Right atrium auricular region (tissue), 2 donors: ENCODE results near the gene HCFC1. TPM values are rescaled to one million over a fixed set of nuclear protein-coding genes. Genes with fewer than 3 reads are reported as not detected.

Experiments
- DNase-seq: peaks from one replicate; pipeline ENCODE4 v3.0.0-alpha.2; 2019; ENCODE audit warnings: low spot score
- H3K27ac ChIP-seq, 2 donors: fragments of 200-600 bp; sonication (generic); 1 replicate in 1 of 2; 2 replicates in 1 of 2; pipeline ENCODE4 v1.5.1; 2016 to 2019
- H3K27me3 ChIP-seq, 2 donors: fragments of 200-600 bp; sonication (generic); one replicate each; pipeline versions ENCODE4 v1.5.1 to v1.6.0; 2017 to 2019
- H3K36me3 ChIP-seq: fragments of 200-600 bp; sonication (generic); one replicate; pipeline ENCODE4 v1.5.1; 2016
- H3K4me1 ChIP-seq, 2 donors: fragments of 200-600 bp; sonication (generic); one replicate each; pipeline versions ENCODE4 v1.5.1 to v1.6.0; 2017 to 2019
- H3K4me3 ChIP-seq, 2 donors: fragments of 200-600 bp; sonication (generic); 1 replicate in 1 of 2; 2 replicates in 1 of 2; pipeline ENCODE4 v1.5.1; 2017 to 2019; ENCODE audit warnings: mild to moderate bottlenecking in 1 of 2, moderate library complexity in 1 of 2
- H3K9me3 ChIP-seq, 2 donors: fragments of 200-600 bp; sonication (generic); one replicate each; pipeline ENCODE4 v1.5.1; 2019
- CTCF ChIP-seq, 2 donors: fragments of 200-600 bp; sonication (generic); IDR thresholded peaks; one replicate each; pipeline ENCODE4 v1.5.1; 2019; ENCODE audit warnings: antibody characterized with exemption in 2 of 2
- total RNA-seq, 2 donors: library from RNA; depleted of rRNA; stranded (reverse); fragments of >200 nt; gene quantifications; one replicate each; pipeline ENCODE4 v1.1.0, GENCODE V29; 2016

The HCFC1 gene
- total RNA-seq, 2 donors from 2014 or later: 40.8 to 54.7 TPM

GRCh38 chrX:153932220-153932915 is 39.2 kb downstream of the HCFC1 start:
- Histone ChIP-seq H3K27ac (no peak overlapping the region), H3K4me3 (no peak overlapping the region), H3K9me3 (no peaks in the 10 kb centered on the region), H3K36me3 (peaks cover 26% of the 10 kb centered on the region), H3K4me1 (peaks cover 0 to 31% of the 10 kb centered on the region in 2 donors), H3K27me3 (no peaks in the 10 kb centered on the region)
- no peak for TF ChIP-seq CTCF (IDR thresholded peaks at IDR 0.05)
- no peak for DNase-seq

DNA sequence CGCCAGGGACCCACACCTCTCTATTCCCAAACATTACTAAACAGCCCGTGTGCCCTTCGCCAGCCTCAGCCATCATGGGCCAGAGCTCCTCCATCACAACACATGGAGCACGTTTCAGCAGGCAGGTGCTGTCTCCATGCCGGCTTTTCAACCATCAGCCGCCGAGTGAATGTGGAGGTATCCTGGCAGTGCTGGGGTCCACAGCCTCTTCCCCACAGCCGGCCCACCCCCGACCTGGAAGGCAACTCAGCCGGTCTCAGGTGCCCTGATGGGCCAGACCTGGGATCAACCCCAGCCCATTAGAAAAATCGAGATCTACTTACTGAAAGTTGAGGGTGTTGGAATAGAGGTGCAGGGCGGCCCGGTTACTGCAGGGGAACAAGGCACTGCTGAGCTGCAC is 39.9 kb downstream of the HCFC1 start:
- TF ChIP-seq CTCF (IDR thresholded peaks at IDR 0.05): no peak

GRCh38 chrX:153931151-153931550 is 40.5 kb downstream of the HCFC1 start:
- Histone ChIP-seq H3K27me3 (no peaks in the 10 kb centered on the region), H3K9me3 (no peaks in the 10 kb centered on the region), H3K4me1 (peaks cover 0 to 43% of the 10 kb centered on the region in 2 donors), H3K36me3 (peaks cover 26% of the 10 kb centered on the region), H3K4me3 (no peak overlapping the region), H3K27ac (no peak overlapping the region)
- no peak for DNase-seq
- no peak for TF ChIP-seq CTCF (IDR thresholded peaks at IDR 0.05)

More for the DNA sequence above, 39.9 kb downstream of the HCFC1 start:
- H3K4me1 ChIP-seq: peaks cover 0 to 37% of the 10 kb centered on the region in 2 donors
- no peaks in the 10 kb centered on the region for H3K27me3 ChIP-seq
- no peak for DNase-seq
- H3K27ac ChIP-seq: no peak overlapping the region
- no peak overlapping the region for H3K4me3 ChIP-seq
- no peaks in the 10 kb centered on the region for H3K9me3 ChIP-seq
- peaks cover 26% of the 10 kb centered on the region for H3K36me3 ChIP-seq

- H3K4me1 ChIP-seq: peaks cover 0 to 40% of the 10 kb centered on the region in 2 donors
- H3K27ac ChIP-seq: no peak overlapping the region
- no peaks in the 10 kb centered on the region for H3K27me3 ChIP-seq
- DNase-seq: no peak
- H3K9me3 ChIP-seq: no peaks in the 10 kb centered on the region
- peaks cover 26% of the 10 kb centered on the region for H3K36me3 ChIP-seq
- TF ChIP-seq CTCF (IDR thresholded peaks at IDR 0.05): no peak
- no peak overlapping the region for H3K4me3 ChIP-seq
Measured at GRCh38 chrX:153930011-153930910, 41.4 kb downstream of the HCFC1 start.

GRCh38 chrX:153929576-153929975 is 42.0 kb downstream of the HCFC1 start:
- DNase-seq: no peak
- H3K9me3 ChIP-seq: no peaks in the 10 kb centered on the region
- peak overlapping the region in 1 of 2 donors; percentile 0 for H3K27ac ChIP-seq
- no peaks in the 10 kb centered on the region for H3K27me3 ChIP-seq
- no peak for TF ChIP-seq CTCF (IDR thresholded peaks at IDR 0.05)
- no peak overlapping the region for H3K4me3 ChIP-seq
- peaks cover 26% of the 10 kb centered on the region for H3K36me3 ChIP-seq
- peaks cover 0 to 41% of the 10 kb centered on the region in 2 donors for H3K4me1 ChIP-seq
